DMS153 treated with DMSO at 0.1 percent for 48 hours (cell line): Measurements from ENCODE around the gene SESN1.
"Not testable (repeated sequence)": the region's sequence is repeated elsewhere in the genome, so short reads cannot be mapped to it uniquely, and the experiment has no call there.

Experiments used
- DNase-seq: peaks from one replicate; lab custom pipeline; 2025; ENCODE audit not compliant: unreplicated experiment; lab: John Stamatoyannopoulos, UW

SESN1 gene

GRCh38 chr6:109095036-109095834 is 589 bp upstream of the SESN1 start, which contains the start of gene CEP57L1:
CEP57L1 (plus strand) TSS chr6:109095507; CDS start chr6:109145222, 49,715 bp downstream.
- peak; percentile 97 for DNase-seq

- DNase-seq: no peak
Observed at GRCh38 chr6:109093732-109094415, 772 bp downstream of the SESN1 start.

- DNase-seq: no peak
Observed at GRCh38 chr6:109092074-109092473, 2.6 kb downstream of the SESN1 start.

DNA sequence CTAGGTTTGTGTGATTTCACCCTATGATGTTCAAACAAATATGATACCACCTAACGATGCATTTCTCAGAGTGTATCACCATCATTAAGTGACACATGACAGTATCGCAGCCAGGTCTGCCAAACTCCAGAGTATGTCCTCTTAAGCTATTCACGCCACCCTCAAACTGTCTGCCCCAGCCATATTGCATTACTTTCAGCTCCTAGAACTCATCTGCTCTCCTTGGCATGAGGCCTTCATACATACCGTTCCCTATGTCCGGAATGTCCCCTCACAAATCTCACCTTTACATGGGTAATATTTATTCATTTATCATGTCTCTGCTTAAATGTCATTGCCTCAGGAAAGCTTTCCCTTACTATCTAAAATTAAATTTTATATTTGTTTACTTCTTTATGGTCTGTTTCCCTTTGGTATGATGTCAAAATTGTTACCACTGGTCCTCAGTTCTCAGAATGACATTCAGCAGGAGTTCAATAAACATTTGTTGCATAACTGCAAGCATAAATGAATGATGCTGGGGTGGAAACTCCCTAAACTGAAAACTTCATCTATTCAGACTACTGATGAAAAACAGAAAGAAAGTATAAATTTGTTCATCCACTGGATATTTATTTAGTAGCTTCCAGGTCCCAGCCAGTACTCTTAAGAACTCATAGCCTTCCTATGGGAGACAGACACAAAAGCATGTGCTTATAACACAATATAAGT is 3.2 kb downstream of the SESN1 start:
- no peak for DNase-seq

DNA sequence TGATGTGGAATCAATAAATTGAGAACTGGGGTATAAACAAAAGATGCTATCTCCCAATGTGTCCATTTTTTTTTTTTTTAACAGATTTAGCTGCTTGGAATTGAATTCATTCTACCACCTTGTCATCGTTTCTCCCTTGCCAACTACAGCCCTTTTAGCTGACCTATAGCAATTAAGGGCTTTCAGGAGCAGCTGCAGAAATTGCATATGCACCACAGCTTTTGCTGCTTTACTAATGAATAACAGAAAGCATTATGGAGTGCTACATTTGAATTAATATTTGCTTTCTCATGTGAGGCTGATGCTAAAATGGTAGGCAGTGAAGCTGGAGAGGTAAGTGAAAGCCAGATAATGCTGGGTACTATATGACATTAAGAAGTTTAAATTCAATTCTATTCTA is 5.7 kb downstream of the SESN1 start:
- DNase-seq: no peak

DNA sequence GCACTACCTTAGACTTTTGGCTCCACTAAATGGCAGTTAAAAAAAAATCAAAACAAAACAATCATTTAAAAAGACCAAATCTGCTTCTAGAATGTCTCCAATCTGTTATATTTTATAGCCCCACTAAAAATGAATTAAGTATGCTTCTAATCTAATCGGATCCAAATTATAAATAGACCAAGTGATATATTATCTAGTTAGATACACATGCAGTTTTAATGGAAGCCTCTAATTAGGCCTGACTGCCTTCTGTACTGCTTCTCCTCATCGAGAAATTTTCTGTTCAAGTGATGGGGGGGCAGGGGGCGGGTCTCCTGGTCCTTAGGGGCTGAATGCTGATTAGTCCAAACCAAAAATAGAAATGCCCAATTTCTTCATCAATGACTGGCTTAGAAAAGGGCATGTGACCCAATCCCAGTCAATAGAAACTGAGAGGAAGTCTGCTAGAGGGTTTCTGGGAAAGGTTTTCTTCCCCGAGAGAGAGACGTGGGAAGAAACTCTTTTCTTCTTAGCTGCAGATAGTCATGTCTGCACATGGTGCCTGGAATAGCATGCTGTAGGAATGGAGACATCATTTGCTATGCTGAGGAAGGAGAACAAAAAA is 6.9 kb downstream of the SESN1 start:
- no peak for DNase-seq

GRCh38 chr6:109084146-109084545 is 10.5 kb downstream of the SESN1 start:
- not testable (repeated sequence) for DNase-seq

GRCh38 chr6:109083657-109084056 is 11.0 kb downstream of the SESN1 start:
- DNase-seq: no peak

GRCh38 chr6:109082188-109082577 is 12.5 kb downstream of the SESN1 start:
- no peak for DNase-seq

- DNase-seq: no peak
Observed at GRCh38 chr6:109081516-109082187, 13.0 kb downstream of the SESN1 start.

GRCh38 chr6:109081026-109081425 is 13.6 kb downstream of the SESN1 start:
- DNase-seq: no peak

GRCh38 chr6:109079981-109080380 is 14.7 kb downstream of the SESN1 start:
- no peak for DNase-seq

DNA sequence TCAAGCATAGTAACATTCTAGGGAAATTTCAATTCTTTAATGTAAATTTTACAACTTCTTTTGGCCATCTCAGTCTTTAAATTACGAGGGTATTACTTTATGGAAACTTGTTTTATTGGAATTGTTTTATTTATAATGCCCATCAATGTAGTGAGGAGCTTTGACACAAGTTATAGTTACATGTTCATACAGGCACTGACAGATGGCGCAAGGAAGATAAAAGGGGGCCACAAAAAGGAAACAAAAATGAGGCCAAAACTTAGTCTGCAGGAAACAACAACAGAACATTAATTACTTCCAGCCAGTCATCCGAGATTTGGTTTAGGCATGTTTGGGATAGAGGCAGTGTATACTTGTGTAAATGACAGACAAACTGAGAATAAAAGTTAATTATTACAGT is 18.3 kb downstream of the SESN1 start:
- DNase-seq: no peak

DNA sequence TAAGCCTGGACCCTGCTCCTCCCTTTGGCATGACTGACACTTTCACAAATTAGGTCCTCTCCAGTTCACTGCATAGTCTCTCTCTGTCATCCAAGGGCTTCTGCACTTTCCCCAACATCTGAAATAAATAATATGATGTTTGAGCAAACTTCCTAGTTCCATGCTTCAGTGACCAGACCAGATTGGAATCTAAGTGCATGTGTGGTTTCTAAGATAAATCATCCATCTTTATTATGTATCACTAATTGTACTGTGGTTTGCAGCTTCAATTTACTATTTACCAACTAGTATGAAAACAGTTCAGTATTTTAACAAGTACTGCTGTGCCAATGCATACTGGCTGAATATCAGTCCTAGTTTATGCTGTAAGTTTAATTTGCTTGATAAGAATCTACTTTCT is 18.7 kb downstream of the SESN1 start:
- DNase-seq: no peak

DNA sequence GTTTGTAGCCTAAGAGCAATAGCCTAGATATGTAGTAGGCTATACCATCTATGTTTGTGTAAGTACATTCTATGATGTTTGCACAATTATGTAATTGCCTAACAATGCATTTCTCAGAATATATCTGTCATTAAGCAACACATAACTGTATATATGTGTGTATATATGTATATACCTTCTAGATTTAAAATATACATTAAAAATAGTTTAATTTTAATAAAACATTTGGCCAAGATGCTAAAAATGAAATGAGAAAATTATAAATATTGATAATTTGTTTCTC is 20.6 kb downstream of the SESN1 start:
- DNase-seq: no peak

- DNase-seq: peak; percentile 69
Observed at GRCh38 chr6:109073344-109074132, 21.1 kb downstream of the SESN1 start.

DNA sequence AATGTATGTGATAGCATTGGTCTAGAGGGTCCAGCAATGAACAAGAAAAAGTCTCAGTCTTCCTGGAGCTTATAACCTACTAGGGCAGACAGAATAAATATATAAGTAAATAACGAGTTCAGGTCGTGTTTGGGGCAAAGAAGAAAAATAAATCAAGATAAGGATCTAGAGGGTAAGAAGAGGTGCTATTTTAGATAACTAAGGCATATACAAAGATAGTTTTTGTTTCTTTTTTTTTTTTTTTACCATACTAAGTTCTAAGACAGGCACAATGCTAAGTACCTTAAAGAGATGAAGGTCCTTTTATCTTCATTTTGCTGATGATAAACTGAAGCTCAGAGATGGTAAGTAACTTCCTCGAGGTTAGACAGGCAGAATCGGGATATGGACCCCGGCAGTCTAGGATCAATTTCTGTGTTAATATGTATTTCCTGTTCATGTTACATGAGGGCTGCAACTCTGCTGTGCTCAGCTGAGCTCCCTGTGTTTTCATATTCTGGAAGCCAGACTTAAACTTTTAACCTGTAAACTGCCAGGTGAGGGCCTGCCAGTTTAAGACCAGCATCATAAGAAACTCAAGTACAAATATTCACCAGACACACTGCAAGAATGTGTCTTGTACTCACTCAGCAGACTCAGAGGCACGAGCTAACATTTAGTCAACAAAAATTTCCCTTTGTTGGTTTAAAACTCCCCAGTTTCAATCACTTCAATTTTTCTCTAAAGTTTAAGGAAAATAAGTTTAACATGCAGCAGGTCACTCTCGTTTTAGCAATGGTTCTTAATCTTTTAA is 23.3 kb downstream of the SESN1 start:
- no peak for DNase-seq

DNA sequence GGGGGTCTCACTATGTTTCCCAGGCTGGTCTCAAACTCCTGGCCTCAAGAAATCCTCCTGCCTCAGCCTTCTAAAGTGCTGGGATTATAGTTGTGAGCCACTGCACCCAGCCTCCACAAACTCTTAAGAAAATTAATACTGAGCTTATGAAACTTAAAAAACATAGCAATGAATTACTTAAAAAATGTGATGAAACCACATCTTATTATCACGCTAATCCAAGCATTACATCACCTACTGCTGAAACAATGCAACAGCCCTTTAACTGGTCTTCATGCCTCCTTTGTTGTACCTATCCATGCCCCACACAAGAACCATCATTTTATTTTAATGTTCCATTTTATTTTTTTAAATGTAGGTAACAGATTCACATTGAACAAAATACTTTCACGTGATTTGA is 24.9 kb downstream of the SESN1 start:
- no peak for DNase-seq

- DNase-seq: no peak
Observed at GRCh38 chr6:109062767-109063352, 31.8 kb downstream of the SESN1 start.
